CD4-positive, alpha-beta T cell (primary cell): ENCODE measurements around the gene MGAT5B. TPM values are rescaled to one million over a fixed set of nuclear protein-coding genes. Genes with fewer than 3 reads are reported as not detected.

Experiments
- ATAC-seq: fragments of 200-7000 bp; cut with Tn5 transposase; one replicate; pipeline ENCODE4 v1.10.0; 2022; ENCODE audit warnings: mild to moderate bottlenecking; ENCODE audit not compliant: poor library complexity
- CTCF ChIA-PET: fragments of 350-600 bp; sonication (Branson Sonifier 250); formaldehyde crosslinking; loops from one replicate; lab custom pipeline; 2021; ENCODE audit warnings: antibody characterized with exemption, inconsistent platforms; lab: Charles Lee
- POLR2A ChIA-PET: fragments of 350-600 bp; sonication (Branson Sonifier 250); formaldehyde crosslinking; loops from one replicate; lab custom pipeline; 2021; ENCODE audit warnings: antibody characterized with exemption, inconsistent platforms; lab: Charles Lee
- DNase-seq, 14 experiments: peaks; one replicate each; pipeline ENCODE4 v3.0.0-alpha.2; 2013 to 2020; ENCODE audit warnings: mixed read lengths in 2 of 14
- H3K27ac ChIP-seq, 2 donors: one replicate each; pipeline versions ENCODE4 v1.5.1 to v1.7.0; 2013; ENCODE audit warnings: low read length in 2 of 2, low read depth in 1 of 2, mild to moderate bottlenecking in 1 of 2
- H3K27me3 ChIP-seq, 2 experiments: 1 replicate in 1 of 2; 2 replicates in 1 of 2; pipeline versions ENCODE4 v1.6.1 to v1.7.0; 2013; ENCODE audit warnings: low read length in 2 of 2, control low read depth in 1 of 2, mild to moderate bottlenecking in 1 of 2, moderate library complexity in 1 of 2; ENCODE audit not compliant: insufficient read depth in 2 of 2, control insufficient read depth in 1 of 2
- H3K36me3 ChIP-seq: one replicate; pipeline ENCODE4 v1.6.1; 2013; ENCODE audit warnings: low read length, control low read depth; ENCODE audit not compliant: insufficient read depth
- H3K4me1 ChIP-seq: one replicate; pipeline ENCODE4 v1.6.1; 2013; ENCODE audit warnings: low read length, control low read depth; ENCODE audit not compliant: insufficient read depth
- H3K4me3 ChIP-seq: one replicate; pipeline ENCODE4 v1.5.1; 2013; ENCODE audit warnings: mild to moderate bottlenecking, low read length, moderate library complexity
- H3K9me3 ChIP-seq, 2 experiments: 1 replicate in 1 of 2; 2 replicates in 1 of 2; pipeline versions ENCODE4 v1.6.1 to v1.7.0; 2013; ENCODE audit warnings: low read length in 2 of 2, mild to moderate bottlenecking in 2 of 2, control low read depth in 1 of 2, moderate library complexity in 1 of 2; ENCODE audit not compliant: control insufficient read depth in 1 of 2, insufficient read depth in 1 of 2
- H3K27ac Mint-ChIP-seq: one replicate; pipeline ENCODE4 v1.8.0; 2020; ENCODE audit warnings: mixed read lengths
- H3K27me3 Mint-ChIP-seq: one replicate; pipeline ENCODE4 v1.8.0; 2021; ENCODE audit warnings: mixed read lengths
- H3K36me3 Mint-ChIP-seq: one replicate; pipeline ENCODE4 v1.8.0; 2021; ENCODE audit warnings: low read depth, mixed read lengths
- H3K4me1 Mint-ChIP-seq: one replicate; pipeline ENCODE4 v1.8.0; 2021; ENCODE audit warnings: low read depth, mixed read lengths
- H3K4me3 Mint-ChIP-seq: one replicate; pipeline ENCODE4 v1.8.0; 2020; ENCODE audit warnings: mild to moderate bottlenecking, mixed read lengths
- H3K9me3 Mint-ChIP-seq: one replicate; pipeline ENCODE4 v1.8.0; 2020; ENCODE audit warnings: mixed read lengths
- intact Hi-C, 2 experiments: fragments of 100-400 bp; cut with DNase I in 1 of 2; cut with micrococcal nuclease in 1 of 2; formaldehyde crosslinking; loops; one replicate each; pipeline versions ENCODE4 v1.15.1 to v1.9.0; 2023 to 2025; cut with DNase I, micrococcal nuclease
- total RNA-seq, 174 experiments: library from RNA in 2 of 174; stranded (reverse) in 2 of 174; gene quantifications; one replicate each; pipeline ENCODE4 v1.2.3 and lab custom pipeline; 2021 to 2026
- TF ChIP-seq, protein P1 (sequence below): fragments of 200-600 bp; IDR thresholded peaks from one replicate; pipeline ENCODE4 v1.8.0; 2022; ENCODE audit warnings: antibody characterized with exemption, mild to moderate bottlenecking

Gene MGAT5B
- total RNA-seq, 2 experiments from 2014 or later: 0.28 to 0.77 TPM

DNA sequence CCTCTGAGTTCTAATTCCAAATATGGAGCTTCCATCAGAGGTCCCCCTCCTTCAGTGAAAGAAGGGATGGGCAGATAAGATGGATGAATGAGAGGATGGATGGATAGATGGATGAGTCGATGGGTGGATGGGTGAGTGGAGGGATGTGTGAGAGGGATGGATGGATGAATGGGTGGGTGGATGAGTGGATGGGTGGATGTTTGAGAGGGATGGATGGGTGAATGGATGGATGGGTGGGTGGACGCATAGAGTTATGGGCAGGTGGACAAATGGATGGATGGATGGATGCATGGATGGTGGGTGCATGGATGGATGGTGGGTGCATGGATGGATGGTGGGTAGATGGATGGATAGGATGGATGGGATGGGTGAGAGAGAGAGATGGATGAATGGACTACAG lies 69.0 kb downstream of the MGAT5B start:
- H3K27ac Mint-ChIP-seq: no peak overlapping the region
- no peaks in the 10 kb centered on the region for H3K4me1 Mint-ChIP-seq
- Histone ChIP-seq H3K27ac (no peak overlapping the region), H3K4me3 (no peak overlapping the region), H3K4me1 (no peaks in the 10 kb centered on the region), H3K27me3 (no peaks in the 10 kb centered on the region), H3K9me3 (no peaks in the 10 kb centered on the region), H3K36me3 (no peaks in the 10 kb centered on the region)
- TF ChIP-seq, protein P1, sequence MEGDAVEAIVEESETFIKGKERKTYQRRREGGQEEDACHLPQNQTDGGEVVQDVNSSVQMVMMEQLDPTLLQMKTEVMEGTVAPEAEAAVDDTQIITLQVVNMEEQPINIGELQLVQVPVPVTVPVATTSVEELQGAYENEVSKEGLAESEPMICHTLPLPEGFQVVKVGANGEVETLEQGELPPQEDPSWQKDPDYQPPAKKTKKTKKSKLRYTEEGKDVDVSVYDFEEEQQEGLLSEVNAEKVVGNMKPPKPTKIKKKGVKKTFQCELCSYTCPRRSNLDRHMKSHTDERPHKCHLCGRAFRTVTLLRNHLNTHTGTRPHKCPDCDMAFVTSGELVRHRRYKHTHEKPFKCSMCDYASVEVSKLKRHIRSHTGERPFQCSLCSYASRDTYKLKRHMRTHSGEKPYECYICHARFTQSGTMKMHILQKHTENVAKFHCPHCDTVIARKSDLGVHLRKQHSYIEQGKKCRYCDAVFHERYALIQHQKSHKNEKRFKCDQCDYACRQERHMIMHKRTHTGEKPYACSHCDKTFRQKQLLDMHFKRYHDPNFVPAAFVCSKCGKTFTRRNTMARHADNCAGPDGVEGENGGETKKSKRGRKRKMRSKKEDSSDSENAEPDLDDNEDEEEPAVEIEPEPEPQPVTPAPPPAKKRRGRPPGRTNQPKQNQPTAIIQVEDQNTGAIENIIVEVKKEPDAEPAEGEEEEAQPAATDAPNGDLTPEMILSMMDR: no peak
- no peaks in the 10 kb centered on the region for H3K9me3 Mint-ChIP-seq
- CTCF ChIA-PET: no interaction called here
- DNase-seq (no peak), ATAC-seq (no peak)
- intact Hi-C loops: no loop called here
- H3K4me3 Mint-ChIP-seq: no peak overlapping the region
- POLR2A ChIA-PET: interaction anchor here (1.2 kb wide), 1 partner anchor 10 kb away, joined by 3 read pairs; no protein-coding TSS in a partner anchor
- H3K27me3 Mint-ChIP-seq: no peaks in the 10 kb centered on the region
- H3K36me3 Mint-ChIP-seq: no peaks in the 10 kb centered on the region

DNA sequence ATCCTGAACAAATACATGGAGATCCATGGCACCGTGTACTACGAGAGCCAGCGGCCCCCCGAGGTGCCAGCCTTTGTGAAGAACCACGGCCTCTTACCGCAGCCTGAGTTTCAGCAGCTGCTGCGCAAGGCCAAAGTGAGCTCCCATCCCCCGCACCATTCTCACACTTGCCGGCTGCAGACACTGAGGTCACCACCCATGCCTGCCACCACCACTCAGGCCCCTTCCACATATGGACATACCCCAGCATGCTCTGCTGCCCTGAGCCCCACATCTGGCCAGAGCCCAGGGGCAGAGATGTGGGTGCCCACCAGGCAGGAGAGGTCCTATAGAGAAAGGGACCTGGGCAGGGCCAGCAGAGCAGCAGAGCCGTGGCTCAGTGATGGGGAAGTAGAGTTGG lies 69.8 kb downstream of the MGAT5B start:
- no peak overlapping the region for H3K4me3 Mint-ChIP-seq
- POLR2A ChIA-PET: no interaction called here
- H3K4me3 ChIP-seq: no peak overlapping the region
- TF ChIP-seq, protein P1: no peak
- no peaks in the 10 kb centered on the region for H3K9me3 ChIP-seq
- DNase-seq (no peak), ATAC-seq (no peak)
- H3K4me1 ChIP-seq: no peaks in the 10 kb centered on the region
- H3K4me1 Mint-ChIP-seq: no peaks in the 10 kb centered on the region
- H3K27ac Mint-ChIP-seq: no peak overlapping the region
- H3K27me3 ChIP-seq: no peaks in the 10 kb centered on the region
- H3K36me3 Mint-ChIP-seq: no peaks in the 10 kb centered on the region
- no peaks in the 10 kb centered on the region for H3K27me3 Mint-ChIP-seq
- no peak overlapping the region for H3K27ac ChIP-seq
- H3K36me3 ChIP-seq: no peaks in the 10 kb centered on the region
- H3K9me3 Mint-ChIP-seq: no peaks in the 10 kb centered on the region
- intact Hi-C loops: no loop called here
- CTCF ChIA-PET: no interaction called here

DNA sequence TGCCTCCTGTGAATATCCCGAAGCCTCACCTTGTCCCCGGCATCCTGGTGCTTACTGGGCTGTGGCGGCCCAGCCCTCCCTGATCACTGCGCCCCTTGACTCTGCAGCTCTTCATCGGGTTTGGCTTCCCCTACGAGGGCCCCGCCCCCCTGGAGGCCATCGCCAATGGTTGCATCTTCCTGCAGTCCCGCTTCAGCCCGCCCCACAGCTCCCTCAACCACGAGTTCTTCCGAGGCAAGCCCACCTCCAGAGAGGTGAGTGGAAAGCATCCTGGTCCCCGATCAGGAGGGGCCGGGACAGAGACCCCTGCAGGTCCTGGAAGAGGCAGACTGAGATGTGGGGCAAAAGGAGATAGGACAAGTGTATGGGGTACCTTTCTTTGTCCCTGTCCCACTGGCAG lies 72.1 kb downstream of the MGAT5B start:
- Mint-ChIP-seq H3K4me3 (no peak overlapping the region), H3K27me3 (no peaks in the 10 kb centered on the region), H3K36me3 (no peaks in the 10 kb centered on the region), H3K27ac (no peak overlapping the region), H3K4me1 (no peaks in the 10 kb centered on the region), H3K9me3 (no peaks in the 10 kb centered on the region)
- POLR2A ChIA-PET: no interaction called here
- CTCF ChIA-PET: no interaction called here
- Histone ChIP-seq H3K27ac (no peak overlapping the region), H3K27me3 (no peaks in the 10 kb centered on the region), H3K9me3 (no peaks in the 10 kb centered on the region), H3K36me3 (no peaks in the 10 kb centered on the region), H3K4me1 (no peaks in the 10 kb centered on the region), H3K4me3 (no peak overlapping the region)
- DNase-seq (no peak), ATAC-seq (no peak)
- TF ChIP-seq, protein P1: no peak
- intact Hi-C loops: no loop called here
